Stimulated activated CD8-positive, alpha-beta memory T cell treated with anti-CD3 and anti-CD28 coated beads, Interleukin-4, amount 100 ng/mL, for 48 hours (primary cell): Measurements from ENCODE around the gene KLK10.

Source experiments
- DNase-seq: peaks from one replicate; pipeline ENCODE4 v3.0.0-alpha.2; 2020

KLK10 gene

DNA sequence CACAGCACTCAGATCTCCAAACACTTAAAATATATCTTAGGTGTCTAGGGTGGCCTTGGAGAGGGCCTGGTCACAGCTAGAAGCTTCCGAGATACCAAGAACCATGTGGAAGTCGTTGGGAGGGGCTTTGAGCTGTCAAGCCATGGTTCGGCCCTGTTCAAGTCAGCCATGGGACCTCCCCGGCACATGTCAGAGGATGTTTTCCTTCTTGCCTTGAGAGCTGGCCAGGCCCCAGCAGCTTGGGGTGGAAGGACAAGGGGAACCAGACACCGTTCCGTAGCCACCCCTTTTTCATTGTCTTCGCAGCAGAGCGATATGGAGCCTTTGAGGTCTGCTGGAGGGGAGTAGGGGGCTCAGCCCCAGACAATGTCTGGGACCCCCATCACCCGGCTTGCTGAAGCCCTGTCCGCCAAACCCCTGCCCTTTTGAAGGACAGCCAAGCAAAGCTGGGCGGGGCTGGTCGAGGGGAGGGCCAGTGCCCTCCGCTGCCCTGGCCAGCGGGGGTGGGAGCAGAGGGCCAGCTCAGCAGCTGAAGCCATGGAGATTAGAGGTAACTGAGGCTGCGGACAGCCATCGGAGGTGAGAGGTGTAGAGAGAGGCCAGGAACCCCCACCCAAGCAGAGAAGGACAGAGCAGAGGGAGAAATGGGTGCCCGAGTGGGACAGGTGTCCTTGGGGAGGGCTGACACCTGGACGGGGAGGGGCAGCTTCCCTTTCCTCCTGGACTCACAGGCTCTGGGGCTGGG is 6.5 kb upstream of the KLK10 start:
- no peak for DNase-seq

DNA sequence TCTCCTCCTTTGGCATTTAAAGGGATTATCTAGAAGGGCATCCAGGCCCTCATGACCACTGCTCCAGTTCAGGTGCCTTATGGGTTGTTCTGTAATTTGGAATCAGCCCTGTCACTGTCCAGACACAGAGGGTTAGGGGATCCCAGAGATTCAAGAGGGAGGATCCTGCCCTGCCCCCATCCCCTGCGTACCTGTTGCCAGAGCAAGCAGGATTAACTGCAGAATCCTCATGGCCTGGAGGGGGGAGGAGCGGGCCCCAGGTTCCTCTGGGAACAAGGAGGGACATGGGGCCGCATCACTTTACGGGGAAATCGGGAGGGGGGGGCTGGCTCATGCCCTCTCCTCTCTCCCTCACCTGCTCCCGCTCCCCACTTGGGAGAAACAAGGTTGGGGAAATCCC is 5.9 kb upstream of the KLK10 start:
- no peak for DNase-seq

DNA sequence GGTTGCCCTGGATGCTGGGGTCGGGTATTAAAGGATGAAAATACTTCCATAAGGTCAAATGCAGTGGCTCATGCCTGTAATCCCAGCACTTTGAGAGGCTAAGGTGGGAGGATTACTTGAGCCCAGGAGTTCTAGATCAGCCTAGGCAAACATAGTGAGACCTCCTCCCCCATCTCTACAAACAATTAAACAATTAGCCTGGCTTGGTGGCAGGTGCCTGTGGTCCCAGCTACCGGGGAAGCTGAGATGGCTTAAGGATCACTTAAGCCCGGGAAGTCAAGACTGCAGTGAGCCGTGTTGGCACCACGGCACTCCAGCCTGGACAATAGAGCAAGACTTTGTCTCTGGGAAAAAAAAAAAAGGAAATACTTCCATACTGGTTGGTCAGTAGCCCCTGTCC is 5.4 kb upstream of the KLK10 start:
- no peak for DNase-seq

DNA sequence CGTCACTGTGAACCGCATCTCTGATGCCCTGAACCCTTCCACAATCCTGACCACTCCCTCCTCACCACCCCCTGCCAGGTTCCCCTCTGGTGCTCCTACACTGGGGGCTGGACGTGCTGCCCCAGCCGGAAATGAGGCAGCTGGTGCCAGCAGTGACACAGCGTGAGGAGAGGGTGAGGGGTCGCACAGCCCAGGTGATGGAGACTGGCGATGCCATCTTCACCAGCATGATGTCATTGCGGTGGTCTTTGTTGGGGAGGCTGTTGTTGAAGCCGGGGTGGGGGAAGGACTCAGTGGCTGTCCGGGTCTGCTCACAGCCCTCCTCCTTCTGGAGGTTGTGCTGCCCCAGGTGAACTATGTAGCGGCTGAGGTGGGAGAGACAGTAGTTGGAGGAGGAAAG is 4.4 kb upstream of the KLK10 start:
- DNase-seq, result no peak

DNA sequence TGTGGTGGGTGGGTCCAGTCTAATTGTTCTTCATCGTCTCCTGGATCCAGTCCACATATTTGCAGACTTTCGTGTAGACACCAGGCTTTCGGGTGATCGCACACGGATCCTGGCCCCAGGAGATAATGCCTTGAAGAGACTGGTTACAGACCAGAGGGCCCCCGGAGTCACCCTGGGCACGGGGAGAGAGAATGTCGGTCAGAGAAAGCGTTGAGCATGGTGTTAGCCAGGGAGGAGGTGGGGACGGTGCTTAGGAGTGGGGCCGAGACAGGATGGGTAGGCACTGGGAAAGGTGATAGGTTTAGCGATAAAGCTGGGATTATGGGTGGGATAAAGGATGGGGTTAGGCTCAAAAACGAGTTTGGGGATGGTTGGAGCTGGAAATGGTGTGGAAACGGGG is 3.0 kb upstream of the KLK10 start:
- DNase-seq, result no peak

DNA sequence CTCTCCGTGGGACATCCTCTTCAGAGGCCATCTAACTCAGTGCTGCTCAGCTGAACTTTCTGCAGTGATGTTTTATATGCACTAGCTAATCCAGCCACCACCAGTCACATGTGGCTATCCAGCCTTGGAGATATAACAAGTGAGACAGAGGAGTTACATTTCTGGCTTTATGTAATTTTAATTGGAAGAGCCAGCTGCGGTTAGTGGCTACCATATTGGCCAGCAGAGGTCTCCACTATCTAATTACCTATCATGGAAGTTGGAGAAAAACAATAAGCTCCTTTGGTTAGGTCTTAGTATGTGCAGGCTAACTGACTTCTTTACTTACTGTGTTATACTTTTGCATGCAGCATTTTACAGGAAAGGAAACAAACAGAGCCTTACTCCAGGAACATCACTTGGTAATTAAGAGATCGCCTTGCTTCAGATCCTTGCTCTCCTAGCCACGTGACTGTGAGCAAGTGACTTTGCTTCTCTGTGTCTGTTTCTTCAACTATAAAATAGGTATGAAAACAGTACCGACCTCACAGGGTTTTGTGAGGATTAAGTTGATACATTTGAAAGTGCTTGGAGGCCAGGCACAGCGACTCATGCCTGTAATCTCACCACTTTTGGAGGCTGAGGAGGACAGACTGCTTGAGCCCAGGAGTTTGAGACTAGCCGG is 1.6 kb upstream of the KLK10 start:
- DNase-seq, result no peak

DNA sequence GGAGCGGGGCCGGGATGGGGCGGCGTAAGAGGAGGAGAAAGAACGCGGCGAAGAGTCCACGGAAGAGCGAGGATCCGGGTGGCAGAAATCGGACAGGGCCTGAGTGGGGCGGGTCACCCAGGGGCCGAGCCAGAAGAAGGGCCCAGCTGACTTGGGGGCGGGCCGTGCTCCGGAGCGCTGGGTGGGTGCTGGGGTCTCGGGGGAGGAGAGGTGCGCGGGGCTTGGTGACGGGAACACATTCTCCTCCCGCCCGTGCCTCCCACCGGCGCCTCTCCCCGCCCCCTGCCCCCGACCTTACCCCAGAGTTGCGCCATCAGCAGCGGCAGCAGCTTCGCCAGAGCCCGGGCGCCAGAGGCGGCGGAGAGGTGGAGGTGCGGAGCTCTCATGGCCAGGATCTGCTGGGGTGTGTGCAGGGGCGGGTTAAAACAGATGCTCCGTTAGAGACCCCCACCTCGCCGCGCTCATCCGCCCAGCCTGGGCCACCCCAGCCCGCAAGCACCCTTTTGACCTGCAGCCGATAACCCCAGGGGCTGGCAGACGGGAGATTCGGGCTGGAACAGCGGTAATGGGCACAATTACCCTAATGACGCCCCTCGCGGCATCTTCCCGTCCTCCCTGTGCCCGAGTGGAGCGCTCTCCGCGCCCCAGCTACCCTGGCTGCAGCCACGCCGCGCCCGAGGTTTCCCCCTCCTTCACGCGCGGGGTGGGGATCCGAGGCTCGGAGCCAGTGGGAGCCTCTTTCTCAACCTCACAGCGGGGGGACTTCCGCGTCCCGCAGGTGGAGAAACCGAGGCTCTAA is 565 bp downstream of the KLK10 start:
- no peak for DNase-seq

DNA sequence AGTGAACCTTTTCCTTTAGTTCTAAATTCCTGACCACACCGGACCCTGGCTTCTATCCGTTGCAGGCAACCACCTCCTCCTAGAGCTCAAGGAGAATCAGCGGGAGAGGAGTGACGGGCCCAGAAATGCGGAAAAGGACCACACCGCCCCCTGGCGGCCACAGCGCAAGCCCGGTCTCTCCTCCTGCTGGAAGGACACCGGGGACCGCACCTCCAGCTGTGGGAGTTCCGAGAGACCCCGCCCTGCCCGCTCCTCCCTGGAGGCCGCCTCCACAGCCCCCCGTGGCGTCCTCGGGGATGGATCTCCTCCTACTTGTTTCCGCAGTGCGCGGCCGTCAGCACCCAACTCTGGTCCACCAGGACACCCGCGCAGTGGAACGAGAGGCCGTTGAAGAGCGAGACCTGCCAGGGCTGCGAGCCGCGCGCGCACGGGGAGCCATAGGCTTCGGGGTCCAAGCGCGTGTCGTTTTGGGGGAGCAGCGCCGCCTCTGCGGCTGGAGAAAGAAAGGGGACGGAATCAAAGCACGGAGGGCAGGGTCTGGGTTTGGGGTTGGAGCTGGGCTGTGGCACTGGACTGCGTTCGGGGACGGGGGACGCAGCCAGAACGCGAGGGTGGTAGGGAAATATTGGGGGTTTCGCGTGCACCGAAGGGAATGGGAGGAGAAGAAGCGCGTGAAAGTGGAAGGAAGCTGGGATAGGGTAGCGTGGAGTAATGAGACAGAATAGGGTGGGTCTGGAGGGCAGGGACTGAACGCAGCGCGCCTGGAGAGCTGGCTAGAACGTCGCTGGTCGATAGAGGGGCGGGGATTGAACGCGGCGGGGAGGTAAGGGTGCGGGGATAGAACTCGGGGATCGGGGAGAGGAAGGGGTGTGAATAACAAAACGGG is 2.5 kb downstream of the KLK10 start:
- DNase-seq, result peak; percentile 89

DNA sequence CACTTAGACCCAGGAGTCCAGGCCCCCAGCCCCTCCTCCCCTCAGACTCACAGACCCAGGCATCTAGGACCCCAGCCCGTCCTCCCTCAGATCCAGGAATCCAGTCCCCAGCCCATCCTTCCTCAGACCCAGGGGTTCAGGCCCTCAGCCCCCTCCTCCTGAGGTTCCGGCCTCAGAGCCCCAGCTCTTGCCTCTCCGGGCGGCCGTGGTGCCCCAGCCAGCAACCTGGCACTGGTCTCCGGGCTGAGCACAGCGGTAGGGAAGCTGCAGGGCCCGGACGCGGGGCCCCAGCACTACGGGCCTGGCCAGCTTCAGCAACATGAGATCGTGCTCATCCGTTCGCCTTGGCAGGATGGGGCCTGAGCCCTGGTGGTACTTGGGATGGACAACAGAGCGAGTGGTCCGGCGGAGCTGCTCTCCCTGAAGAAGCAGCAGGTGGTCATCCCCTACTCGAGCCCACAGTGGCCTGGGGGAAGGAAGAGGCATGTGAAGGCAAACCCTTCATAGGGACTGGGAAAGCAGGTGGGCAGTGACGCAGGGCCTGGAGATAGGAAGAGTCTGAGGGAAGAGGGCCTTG is 3.7 kb downstream of the KLK10 start:
- no peak for DNase-seq

DNA sequence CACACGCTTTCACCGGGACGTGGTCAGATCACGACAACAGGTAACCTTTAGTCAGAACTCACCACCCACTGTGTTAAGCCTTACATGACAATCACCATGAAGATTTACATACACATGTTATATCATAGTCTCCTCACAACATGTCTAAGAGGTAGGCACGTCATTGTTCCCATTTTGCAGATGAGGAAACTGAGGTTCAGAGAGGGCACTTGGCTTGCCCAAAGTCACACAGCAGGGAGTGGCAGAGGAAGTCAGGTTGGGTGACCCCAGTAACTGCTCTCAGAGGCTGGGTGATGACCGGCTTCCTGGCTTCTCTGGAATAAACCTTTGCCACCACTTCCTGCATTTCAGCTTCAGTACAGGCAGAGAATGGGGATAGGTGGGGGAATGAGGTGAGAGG is 5.3 kb downstream of the KLK10 start:
- DNase-seq, result no peak

DNA sequence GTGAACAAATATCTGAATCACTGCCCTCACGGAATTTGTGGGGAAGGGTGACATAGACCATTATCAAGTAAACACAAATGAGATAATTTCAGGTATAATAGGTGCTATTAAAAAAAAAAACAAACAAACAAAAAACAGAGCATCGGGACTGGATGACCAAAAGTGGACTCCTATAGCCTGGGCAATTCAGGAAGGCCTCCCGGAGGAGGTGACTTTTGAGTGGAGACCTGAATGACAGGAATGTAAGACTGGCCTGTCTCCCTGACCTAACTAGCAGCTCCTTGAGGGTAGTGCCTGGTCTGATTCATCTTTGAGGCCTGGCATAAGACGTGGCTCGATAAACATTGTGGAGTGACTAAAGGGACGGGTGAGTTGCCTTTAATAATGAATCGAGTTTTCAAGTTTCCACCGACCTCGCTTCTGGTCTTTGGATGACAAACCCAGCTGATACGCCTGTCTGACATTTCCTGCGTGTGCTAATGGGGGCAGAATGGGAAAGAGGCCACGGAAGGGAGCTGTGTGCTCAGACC is 6.8 kb downstream of the KLK10 start:
- DNase-seq, result no peak

DNA sequence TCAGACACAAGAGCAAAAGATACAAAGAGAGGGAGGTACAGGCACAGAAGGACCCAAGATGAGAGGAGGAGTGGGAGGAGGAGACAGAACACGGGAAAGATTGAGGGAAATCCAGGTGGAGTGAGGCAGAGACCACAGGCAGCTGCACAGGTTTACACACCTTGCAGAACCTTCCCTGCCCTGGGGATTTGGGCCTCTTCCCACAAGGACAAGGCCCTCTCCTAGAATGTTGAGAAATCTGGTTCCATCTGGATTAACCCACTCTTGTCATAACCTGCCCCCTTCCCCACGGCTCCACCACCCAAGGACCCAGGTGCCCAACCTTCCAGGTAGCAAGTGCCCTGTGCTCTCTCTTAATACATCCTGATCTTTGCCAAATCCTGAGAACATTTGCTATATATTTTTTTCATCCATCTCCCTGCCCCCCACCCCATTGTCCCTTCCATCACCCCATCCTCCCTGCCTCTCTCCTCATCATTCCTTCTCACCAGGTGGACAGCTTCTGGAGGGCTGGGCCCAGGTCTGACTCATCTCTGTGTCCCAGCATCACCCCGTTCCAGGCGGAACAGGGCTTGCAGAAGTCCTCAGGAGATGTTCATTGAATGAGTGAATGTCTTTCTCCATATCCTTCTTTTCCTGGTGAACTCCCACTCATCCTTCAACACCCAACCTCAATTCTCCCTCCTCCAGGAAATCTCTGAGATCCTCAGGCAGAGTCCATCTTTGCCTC is 9.3 kb downstream of the KLK10 start:
- no peak for DNase-seq

DNA sequence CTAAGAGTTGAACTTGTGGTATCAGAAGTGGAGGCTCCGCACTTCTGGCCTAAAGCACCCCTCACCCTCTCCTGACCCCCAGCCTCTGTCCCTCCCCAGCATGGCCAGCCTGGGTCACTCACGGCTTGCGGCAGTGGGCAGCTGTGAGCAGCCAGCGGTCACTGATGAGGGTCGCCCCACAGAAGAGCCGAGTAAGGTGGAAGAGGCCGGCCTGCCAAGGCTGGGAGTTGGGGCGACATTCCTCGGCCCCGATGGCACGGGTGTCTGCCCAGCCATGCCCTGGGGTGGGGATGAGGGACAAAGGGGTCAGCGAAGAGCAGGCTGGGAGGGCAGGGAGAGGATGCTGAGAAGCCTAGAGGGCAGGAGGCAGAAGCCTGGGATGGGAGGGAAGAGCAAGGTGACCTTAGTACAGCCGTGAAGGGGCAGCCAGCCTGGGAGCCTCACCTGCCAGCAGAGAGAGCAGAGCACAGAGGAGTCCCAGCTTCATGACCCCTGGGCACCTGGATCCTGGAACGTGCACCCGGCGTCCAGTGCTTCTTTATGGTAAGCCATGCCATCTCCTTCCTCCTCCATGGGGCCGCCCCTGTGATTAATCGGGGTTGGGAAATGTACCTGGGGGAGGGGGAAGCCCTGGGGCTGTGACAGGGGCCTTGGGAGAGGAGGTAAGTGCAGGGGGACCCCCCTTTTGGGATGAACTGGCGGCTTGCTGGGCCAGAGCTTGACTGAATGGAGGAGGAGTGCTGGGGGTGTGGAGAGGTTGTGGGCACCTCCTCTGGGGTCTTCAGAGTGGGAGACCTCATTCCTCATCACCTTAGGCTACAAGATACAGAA is 10.2 kb downstream of the KLK10 start:
- DNase-seq, result no peak

DNA sequence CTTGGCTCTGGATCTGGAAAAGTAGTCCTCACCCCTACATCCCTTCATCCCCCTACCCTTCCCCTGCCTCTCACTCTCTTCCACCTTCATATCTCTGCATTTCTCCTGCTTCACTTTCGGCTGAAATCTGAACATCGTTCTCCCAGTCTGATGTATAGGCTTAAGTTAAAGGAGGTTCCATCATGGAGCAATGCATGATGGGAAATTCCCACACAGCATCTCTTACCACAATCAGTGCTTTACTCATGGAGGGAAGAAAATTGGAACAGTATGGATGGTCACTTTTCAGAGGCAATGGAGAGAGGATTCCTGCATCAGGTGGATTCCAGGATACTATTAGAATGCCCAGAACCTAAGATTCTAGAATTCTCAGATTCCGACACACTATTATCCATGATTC is 12.0 kb downstream of the KLK10 start:
- no peak for DNase-seq

DNA sequence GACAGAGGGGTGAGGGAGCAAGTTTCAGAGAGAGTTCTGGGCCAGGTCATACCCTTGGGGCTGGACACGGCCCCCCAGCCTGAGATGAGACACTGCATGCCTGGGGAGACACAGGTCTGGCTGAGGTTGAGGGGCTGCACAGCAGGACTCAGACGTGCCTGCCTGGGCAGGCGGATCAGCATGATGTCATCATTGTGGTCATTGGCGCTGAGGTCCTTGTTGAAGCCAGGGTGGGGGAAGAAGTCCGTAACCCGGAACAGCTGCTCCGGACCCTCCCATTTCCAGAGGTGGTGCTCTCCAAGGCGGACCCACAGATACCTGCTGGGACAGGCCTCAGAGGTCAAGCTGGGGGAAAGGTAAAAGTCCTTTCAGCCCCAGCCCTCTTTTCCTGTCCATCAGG is 13.1 kb downstream of the KLK10 start:
- DNase-seq, result no peak

DNA sequence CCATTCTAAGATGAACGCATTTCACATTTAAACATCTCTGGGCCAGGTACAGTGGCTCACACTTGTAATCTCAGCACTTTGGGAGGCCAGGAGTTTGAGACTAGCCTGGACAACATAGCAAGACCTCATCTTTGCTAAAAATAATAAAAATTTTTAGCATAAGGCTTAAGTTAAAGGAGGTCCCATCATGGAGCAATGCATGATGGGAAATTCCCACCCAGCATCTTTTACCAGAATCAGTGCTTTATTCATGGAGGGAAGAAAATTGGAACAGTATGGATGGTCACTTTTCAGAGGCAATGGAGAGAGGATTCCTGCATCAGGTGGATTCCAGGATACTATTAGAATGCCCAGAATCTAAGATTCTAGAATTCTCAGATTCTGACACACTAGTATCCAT is 14.3 kb downstream of the KLK10 start:
- DNase-seq, result no peak

DNA sequence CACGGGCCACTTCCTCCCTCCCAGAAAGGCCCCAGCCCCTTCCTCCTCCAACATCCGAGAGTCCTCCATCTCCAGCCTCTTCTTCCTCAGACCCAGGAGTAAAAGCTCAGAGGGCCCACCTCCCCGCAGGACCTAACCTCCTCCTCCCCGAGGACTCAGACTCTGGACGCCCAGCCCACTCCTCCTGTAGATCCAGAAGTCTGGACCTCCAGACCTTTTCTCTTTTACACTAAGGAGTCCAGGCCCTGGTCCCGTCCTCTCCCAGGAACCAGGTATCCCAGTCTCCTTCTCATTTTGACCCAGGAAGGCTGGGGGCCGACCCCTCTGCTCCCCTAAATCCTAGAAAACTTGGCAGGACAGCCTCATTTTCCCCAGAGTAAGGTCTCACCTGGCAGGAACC is 16.2 kb downstream of the KLK10 start:
- no peak for DNase-seq

DNA sequence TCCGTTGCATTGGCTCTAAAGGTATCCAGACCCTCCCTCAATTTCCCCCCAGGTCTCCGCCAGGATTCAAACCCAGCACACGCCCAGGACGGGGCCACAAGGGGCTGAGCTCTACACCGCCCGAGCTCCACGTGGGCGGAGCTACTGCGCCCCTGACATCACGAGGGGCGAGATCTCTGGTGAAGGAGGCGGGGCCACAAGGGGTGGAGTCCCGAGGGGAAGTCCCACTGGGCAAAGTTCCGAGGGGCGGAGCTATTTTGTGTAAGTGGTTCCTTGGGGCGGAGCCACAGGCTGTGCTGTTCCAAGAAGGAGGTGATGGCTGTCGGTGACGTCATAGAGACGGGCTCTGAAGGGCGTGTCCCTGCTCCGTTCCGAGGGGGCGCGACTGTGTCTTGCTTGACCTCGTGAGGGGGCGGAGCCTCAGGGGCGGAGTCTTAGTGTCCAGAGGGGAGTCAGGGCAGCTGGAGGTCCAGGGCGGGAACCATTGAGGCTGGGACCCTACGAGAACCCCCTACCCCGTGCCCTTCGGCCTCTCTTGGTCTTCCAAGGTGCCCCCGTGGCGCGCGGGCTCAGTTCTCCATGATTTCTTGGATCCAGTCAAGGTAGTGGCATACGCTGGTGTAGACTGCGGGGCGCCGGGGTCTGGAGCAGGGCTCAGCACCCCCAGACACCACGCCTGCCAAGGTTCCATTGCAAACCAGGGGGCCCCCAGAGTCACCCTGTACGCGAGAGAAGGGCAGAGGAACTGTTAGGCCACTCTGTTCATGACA is 16.8 kb downstream of the KLK10 start:
- peak; percentile 61 for DNase-seq

DNA sequence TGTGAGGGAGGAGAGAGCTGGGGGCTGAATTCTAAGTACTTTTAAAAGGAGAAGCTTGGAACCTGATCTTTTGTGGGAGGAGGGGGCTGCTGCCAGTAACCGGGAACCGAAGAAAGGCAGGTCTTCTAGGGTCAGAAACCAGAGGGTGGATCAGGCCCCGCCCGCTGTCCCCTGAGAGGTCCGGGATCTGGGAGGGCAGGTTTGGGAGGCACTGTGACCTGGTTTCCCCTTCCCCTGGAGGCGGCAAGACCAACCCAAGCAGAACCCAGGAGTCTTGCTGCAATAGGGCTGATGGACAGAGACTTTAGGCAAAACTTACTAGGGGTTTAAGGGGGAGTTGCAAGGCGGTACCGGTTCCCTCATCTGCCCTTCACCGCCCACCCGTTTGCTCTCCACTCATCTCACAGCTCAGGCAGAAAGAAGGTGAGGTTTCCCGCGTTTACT is 17.4 kb downstream of the KLK10 start:
- DNase-seq, result no peak

DNA sequence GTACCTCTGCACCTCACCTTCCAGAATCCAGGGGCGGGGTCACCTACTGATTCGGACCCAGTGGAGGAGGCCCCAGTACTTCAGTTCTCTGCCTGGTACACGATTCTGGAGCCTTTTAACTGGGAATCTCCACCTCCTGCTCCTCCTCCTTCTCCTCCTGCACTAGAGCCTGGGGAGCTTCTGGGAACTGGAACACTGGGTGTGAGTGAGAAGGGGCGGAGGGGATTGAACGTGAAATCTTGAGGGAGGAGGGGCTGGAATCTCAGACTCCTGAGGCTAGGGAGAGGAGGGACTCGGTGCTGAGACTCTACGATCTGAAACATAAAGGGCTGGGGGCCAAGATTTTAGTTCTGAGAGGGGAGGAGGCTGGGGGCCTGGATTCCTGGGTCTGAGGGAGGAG is 18.0 kb downstream of the KLK10 start, which contains the start of gene KLK8:
KLK8 (minus strand) TSS at position 90 of the 400 bp plus-strand sequence. CDS start 437 bp downstream, outside the sequence.
- no peak for DNase-seq
